B cell (primary cell): ENCODE results near the gene SDCCAG8.

Experiments used
- CTCF ChIP-seq: fragments of 200-600 bp; IDR thresholded peaks from one replicate; pipeline ENCODE4 v1.8.0; 2022; ENCODE audit warnings: antibody characterized with exemption, mild to moderate bottlenecking
- EZH2 ChIP-seq: IDR thresholded peaks from 2 replicates; pipeline ENCODE4 v1.6.1; 2012; ENCODE audit warnings: borderline replicate concordance, low read depth, mild to moderate bottlenecking, moderate library complexity, low read length; ENCODE audit not compliant: insufficient read depth, poor library complexity, severe bottlenecking

- no peak for TF ChIP-seq CTCF
- TF ChIP-seq EZH2, result no peak
These were observed 157.8 kb downstream of the SDCCAG8 start for GRCh38 chr1:243413431-243414151.
